Ureter (tissue), 1 donor: ENCODE data around the gene NTN1. TPM values are rescaled to one million over a fixed set of nuclear protein-coding genes. Genes with fewer than 3 reads are reported as not detected.

Experiments
- DNase-seq: peaks from one replicate; pipeline ENCODE4 v3.0.0-alpha.2; 2020; ENCODE audit warnings: low spot score
- total RNA-seq: library from RNA; stranded (reverse); gene quantifications from one replicate; pipeline ENCODE4 v1.2.4, GENCODE V29; 2023
- donor health status: DM: yes; HTN: yes; CAD: no.

NTN1 gene
- total RNA-seq, 1 donor from 2014 or later = 14.4 TPM

DNA sequence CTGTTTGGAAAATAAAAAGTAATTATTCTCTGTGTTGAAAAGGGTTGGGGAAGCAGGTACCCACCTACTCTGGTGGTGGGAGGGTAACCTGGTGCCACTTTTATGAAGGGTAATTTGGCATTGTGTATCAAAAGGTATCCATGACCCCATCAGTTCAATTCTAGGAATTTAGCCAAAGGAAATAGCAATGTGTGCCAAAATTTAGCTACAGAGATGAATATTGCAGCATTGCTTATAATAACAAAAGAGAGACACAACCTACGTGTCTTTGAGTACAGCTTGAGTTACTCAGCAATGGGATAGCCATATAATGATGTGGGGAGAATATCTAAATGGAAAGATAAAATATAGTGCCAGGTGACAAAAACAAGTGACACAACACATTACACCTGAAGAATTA lies 170.7 kb downstream of the NTN1 start:
- no peak for DNase-seq

DNA sequence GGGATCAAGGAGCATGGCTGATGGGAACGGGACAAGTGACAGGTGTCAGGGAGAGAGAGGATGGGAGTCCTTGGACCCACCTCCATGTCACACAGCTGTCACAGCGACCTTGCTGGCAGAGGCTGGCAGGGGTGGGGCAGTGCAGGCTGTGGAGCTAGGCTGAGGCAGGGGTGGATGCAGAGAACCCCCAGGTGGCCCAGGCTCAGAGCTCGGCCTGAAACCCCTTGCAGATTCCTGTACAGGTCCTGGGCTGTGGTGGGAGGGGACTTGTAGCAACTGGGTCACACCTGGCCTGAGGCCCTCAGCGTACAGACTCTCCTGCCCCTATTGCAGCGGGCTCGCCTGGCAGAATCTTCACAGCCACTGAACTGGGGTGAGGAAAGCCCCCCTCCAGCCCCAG lies 174.1 kb downstream of the NTN1 start:
- no peak for DNase-seq

DNA sequence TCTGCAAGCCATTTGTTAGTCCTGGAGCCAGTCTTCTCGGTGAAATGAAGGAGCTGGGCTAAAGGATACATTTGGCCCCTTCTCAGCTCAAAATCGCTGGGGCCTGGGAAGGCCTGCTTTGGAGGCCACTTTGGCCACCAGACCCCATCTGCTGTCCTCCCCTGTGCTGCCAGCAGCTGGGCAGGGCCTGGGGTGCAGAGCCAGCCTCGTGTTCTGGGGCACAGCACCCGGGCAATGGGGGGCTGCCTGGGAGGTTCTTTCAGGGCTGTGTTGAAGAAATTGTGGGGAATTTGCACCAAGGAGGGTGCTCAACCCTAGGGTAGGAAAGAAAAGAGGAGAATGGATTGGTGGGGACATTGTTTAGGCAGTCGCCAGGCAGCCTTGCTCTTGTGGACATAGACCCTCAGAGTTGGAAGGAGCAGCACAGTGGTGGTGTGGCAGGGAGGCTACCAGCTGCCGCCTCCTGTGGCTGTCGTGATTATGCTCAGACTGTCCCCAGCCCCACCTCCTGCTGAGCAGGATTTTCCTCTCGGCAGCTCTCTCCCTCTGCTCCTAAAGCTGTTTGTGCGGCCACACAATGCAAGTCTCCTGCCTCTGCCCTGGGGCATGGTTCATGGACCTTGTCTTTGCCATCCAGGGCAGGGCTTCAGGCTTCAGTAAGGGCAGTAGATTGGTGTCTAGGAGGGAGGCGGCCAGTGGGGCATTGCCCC lies 174.8 kb downstream of the NTN1 start:
- no peak for DNase-seq

DNA sequence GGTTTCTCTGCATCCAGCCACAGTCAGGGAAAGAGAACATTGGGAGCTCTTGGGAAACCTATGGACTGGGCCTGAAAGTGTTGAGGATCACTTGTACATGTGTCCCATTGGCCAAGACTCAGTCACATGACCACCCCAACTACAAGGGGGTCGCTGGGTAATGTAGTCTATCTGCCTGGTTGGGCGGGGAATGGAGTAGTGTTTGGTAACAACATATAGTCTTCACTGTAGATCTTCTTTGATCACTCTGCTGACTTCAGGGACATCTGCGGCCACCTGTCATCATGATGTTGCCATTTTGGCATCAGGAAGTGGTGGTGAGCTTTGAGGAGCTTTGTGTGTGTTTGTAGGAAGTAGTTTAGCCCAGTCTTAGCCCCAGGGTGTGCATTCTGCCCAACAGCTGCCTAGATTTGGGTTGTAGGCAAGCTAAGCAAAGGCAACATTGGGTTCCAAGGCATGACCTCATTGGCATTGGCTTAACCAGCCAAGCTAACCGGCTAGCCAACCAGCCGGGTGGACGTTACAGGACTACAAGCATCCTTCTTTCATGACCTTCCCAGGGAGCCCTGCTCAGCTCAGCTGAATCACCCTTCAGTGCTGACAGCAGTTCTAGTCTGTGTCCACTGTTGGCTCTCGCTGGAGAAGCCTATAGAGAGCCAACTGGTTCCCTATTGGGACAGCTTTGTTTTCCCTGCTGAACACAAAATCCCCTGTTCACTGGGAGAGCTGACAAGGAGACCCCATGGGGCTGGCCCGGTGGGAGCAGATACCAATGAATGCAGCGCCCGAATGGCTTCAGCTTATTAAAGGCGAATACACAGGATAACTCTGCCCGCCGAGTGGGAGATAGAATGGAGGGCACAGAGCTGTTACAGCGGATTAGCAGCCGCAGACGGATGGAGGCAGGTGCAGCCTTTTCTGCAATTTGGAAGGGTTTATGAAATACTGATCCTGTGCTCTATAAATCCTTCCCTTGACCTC lies 178.6 kb downstream of the NTN1 start:
- no peak for DNase-seq

DNA sequence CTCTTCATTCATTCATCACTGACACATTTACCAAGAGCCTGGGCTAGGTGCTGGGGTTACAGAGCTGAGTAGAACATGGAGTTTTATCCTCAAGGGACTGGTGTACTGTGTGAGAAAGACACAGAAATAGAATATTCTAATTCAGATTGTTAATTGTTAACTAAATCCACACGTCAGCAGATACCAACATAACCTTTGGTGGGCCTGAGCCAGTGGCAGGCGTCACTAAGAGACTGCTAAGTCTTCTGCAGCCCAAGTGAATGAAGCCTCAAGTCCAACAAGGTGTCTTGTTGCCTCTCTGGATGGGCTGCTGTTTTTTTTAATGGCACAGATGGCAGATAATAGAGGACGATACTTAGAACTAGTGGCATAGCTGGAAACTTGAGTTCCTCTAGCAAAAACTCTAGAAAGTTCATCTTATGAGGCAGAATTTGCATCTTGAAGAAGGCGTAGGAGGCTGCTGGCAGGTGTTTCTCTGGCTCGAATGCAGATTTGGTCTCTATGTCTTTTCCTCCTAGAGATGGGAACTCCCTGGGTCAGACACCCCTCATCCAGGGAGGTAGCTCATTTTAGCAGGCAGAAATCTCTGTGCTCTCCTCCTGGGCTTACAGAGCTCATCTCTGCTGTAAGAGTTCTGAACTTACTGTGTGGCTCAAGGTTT lies 179.5 kb downstream of the NTN1 start:
- DNase-seq = no peak

DNA sequence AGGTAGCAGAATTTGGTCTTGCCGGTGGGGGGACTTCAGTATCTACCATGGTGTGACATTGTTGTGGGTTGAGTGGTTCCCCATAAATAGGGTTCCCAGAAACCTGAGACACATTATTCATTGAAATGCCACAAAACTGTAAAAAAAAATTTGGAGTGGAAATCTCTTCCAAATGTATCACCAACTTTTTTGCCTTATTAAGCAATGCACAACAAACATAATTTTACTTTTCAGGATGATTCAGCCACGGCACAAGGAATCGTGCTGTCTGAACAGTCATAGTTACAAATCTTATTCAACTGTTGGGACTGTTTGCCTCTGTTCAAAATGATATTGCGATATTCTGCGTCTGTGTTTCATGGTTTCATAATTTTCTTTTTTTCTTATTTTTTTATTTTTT lies 181.2 kb downstream of the NTN1 start:
- no peak for DNase-seq

DNA sequence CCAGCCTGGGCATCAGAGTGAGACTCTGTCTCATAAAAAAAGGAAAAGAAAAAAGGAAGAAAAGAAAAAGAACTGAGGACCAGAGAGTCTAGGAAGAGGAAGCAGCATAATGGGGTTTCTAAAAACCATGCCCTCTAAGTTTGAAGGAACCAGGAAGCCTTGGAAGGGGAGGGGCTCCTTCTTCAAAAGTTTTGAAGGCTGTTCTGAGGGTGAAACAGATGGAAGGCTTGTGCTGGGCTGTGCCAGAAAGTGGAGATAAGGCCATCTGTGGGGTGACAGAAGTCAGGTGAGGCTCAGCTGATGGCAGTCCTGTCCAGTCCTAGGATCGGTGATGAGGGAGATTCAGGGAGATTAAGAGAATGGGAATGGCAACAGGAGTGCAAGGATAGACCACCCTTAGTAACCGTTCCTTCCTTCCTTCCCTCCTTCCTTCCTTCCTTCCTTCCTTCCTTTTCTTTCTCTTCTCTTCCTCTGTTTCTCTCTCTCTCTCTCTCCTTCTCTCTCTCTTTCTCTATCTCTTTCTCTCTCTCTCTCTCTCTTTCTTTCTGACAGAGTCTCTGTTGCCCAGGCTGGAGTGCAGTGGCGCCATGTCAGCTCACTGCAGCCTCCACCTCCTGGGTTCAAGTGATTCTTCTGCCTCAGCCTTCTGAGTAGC lies 182.6 kb downstream of the NTN1 start:
- DNase-seq = no peak

DNA sequence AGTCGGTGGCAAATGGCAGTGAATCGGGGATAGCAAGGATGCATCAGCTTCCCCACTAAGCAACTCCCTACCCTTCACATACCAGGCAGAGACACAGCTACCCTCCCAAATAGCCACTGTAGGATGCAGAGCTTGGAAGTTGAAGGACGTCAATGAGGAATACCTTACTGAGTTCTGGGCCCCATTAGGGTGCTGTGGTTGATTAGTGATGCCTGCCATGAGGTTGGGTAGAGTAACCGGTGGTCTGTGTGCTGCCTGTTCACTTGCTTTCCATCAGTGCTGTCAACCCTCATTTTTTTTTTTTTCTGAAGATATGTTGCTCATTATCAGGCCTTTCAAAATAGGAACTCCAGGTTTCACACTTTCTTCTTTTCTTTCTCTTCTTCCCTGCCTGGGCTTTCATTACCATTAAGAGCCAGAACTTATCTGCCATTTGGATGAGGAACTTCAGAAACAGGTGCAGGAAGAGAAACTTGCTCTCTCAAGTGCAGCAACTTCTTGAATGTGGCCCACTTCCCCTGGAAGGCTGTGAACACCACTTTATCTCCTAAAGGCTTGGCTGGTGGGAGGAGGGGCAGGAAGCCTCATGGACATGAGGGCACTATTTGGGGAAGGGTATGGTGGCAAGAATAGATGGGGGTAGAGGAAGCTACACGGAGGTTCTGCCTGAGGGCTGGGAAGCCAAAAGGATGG lies 183.5 kb downstream of the NTN1 start:
- no peak for DNase-seq

DNA sequence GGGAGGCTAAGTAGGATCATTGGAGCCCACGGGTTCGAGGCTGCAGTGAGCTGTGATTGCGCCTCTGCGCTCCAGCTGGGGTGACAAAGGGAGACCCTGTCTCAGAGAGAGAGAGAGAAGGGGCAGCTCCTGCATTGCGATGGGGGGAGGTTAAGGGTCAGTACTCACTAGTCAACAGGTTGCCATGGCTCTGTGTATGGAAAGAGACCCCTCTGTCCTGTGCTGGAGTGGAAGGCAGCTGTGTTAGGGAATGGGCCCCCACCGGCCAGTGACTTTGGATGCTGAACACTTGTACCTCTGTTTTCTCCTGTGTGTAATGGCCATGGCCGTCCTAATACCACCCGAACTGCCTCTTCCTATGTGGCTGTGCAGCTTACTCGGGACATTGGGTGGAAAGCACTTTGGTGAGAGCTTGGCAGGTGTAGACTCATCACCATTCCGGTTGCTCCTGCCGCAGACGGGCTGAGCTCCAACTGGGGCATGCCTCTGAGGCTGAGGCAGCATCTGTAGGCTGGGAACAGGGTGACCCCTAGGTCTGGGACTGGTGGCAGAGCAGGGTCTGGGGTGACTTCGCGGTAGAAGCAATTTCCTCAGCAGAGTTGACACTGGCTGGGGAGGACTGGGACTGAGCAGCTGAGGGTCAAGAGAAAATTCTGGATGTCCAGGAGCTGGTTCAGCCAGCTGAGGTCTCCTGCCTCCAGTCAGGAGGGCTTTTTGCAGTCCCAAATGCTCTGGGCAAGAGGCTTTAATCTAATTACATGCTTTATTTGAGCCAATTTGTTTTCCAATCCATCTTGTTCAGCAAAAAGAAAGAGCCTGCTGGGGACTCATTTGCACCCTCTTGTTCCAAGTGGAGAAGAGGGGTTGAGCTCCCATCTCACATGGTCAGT lies 184.5 kb downstream of the NTN1 start:
- DNase-seq = no peak

DNA sequence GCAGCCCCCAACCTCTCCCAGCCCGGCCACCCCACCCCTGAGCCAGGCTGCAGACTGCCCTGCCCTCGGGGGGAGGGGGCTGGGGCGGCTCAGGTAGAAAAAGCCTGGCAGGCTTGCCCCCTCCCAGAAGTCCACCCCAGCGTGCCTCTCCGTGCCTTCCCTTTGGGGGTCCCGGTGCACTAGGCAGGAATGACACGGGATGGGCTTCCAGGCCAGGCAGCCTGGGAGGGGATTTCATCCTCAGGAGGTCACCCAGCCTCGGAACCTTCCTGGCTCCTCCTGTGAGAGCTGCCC lies 185.0 kb downstream of the NTN1 start:
- DNase-seq = no peak

DNA sequence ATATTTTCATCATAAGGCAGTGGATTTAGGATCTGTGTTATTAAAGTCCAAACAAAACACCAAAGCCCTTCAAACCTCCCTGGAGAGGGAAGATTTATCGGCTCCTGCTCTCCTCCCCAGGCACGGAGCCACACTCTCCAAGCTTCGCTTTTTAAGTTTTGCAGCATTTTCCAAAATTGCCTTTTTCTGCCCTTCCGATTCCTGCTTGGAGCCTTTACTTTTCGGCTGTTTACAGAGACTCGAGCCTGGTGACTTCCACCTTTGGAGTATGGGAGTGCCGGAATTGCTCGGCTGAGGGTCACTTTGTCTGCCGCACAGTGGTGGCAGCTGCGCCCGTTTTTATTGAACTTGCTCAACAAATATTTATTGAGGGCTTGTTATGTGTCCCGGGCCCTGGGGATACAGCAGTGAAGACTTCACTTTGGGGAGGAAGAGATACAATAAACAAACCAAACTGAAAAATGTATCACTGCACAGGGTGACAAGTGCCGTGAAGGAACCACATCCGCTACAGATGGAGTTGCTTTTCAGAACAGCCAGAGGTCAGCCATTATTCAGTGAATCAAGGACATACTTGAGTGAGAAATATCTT lies 185.5 kb downstream of the NTN1 start:
- DNase-seq = no peak

DNA sequence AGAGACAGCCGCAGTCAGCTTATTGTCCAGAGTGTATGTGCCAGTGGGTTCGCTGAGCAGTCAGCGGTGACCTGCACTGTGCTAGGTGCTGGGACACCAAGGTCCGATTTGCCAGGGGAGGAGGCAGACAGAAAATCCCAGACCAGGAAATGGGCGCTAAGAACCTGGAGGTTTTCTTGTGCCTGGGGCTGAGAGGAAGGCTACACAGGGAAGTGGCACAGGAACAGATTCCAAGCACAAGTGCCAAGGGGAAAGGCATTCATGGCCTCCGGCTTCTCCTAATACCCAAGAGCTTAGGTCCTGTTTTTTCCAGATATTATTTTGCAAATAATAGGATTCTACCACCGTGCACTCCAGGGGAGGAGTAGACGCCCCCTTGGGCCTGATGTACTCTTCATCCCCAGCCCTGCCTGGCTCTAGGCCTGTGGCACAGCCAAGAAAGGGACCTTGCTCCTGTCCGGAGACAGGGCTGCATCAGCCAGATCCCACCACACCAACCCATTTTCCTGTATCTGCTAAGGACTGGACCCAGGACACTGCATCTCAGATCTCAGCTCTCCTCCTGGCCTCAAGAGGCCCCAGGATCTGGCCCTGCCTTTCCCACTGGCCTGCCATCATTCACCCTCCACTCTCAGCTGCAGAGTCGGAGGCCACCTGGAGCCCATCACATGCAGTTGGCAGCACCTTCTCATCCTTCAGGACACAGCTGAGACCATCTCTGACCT lies 187.2 kb downstream of the NTN1 start:
- DNase-seq = no peak

DNA sequence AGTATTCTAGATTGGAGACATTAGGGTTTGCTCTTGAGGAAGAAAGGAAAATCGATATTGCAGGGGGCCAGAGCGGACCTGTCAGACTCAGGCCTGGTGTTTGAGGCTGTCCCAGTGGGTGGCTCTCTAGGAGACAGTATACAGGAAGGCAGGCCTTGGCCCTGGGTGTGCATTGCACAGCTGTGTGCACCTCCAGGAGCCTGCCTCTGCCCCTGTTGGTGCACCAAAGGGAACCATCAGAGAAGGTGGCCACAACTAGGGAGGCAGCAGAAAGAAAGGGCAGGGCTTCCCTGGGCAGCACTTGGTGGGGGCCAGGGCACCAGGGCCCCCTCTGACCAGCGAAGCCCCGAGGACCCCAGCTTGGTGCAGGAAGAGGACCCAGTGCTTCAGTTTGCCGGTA lies 188.0 kb downstream of the NTN1 start:
- DNase-seq = no peak

DNA sequence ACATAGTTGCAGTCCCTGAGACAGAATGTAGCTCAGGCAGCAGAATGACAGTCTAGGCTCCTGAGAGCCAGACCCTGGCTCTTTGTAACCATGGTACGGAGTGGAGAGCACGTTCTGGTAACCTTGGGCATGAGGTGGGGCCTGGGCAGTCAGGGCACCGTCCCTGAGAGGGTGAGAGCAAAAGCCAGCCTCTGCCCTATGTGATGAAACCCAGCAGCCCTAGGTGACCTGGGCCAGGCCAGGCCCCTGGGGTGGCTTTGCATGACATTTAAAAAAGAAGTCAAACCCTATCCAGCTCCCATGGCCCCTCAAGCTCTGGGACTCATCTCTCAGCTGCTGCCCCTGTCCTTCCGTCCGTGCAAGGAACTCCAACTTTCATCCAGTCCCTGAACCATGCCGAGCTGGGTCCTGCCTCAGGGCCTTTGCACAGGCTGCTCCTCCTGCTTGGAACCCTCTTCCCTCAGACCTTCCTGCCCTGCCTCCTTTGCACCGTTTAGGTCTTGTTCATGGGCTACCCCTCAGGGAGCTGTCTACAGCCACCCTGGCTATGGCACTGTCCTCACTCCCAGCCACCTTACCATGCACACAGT lies 188.6 kb downstream of the NTN1 start:
- no peak for DNase-seq

DNA sequence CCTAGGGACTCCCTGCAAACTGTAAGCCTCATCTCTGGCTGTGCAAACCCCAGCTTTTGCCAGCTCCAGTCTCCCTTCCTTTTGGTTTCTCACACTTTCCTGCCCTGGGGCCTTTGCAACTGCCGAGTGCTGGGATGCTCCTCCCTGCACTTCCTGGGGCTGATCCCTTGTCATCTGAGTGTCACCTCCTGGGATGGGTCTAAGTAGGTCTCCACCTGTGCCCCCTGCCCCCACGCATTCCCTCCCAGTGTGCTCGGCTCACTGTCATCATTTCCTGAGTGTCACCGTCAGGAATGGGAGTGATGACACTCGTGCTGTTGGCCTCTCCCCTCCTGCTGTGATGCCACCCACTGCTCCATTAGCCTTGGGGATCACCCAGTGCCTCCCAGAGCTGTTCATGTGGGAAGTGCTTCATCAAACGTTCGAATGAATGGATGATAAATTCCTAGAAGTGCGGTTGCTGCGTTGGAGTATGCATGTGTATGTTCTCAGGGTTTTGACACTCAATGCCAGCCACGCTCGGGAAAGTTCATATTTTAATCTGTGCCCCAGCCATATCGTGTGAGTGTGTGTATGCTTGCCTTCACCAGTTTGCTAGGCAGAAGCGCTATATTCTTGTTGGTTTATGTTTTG lies 189.9 kb downstream of the NTN1 start:
- no peak for DNase-seq

DNA sequence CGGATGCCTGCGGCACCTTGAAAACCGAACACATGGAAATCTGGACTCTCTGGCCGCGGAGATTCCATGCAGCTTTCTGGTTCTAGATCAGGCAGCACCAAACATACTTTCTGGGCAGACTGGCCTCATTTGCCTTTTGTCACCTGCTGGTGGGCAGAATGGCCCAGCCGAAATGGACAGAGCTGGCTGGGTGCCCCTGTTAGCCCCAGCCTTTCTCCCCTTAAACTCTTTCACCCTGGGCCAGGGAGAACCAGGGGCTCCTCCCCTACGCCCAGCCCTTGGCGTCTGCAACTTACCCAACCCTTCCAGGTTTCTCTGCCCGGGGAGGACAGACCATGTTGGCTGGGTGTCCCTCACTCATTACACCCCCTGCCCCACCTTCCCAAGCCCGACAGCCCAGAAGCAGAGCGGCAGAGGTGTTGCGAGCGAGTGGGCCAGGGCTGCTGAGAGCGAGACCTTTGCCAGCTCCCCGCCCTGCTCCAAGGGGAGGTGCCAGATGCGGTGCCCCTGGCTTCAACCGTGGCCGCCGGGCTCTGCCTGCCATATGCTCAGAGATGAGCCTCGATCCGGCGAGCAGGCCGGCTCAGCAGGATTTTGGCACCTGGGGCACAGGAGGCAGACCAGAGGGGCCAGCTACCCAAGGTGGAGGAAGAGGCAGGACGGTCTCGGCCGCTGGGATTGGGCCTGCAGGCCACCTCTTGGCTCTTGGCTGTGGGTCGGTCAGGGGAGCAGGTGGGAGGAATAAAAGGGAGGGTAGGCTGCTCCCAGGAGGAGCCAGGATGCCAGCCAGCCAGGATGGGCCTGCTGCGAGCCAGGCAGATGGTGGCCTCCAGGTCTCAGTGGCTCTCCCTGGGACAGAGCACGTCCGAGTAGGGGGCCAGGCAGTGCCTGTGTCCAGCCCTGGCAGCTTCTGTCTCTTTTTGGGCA lies 191.3 kb downstream of the NTN1 start:
- no peak for DNase-seq

DNA sequence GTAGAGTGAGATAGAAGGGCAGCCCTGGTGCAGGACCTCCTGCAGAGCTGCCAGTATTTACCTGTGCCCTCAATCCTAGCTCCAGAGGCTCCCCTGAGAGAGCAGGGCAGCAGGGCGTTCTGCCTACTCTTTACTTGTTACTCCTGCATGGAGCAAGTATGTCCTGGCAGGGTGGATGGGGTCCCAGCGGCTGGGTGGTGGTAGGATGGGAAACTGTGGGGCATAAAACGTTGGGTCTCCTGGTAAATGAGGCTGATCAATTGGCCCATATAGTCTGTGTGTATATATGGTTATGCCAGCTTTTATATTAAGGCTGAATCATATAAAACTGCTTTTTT lies 192.0 kb downstream of the NTN1 start:
- no peak for DNase-seq

DNA sequence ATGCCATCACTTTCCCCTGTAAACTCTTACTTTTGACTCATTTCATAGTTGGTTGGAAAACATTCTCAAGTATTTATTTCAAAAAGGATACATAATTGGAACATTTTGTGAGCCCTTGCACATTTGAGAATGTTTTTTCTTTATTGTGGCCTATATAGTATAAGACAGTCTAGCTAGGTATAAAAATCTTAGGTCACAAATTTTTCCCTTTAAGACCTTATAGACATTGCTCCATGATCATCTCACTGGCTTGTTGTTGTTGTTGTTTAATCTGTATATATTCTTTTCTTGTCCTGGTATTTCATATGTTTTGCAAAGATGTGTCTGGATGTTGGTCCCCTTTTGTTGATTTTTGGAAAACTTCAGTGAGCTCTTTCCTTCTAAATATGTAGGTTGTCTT lies 194.2 kb downstream of the NTN1 start:
- DNase-seq = no peak
